Stimulated activated CD4-positive, alpha-beta T cell treated with anti-CD3 and anti-CD28 coated beads, Interleukin-2, amount 100 ng/mL, for 4 hours (primary cell): ENCODE results near the gene CERS6.

ENCODE experiments used
- DNase-seq: peaks from one replicate; pipeline ENCODE4 v3.0.0-alpha.2; 2020; ENCODE audit warnings: low read depth

CERS6 gene

GRCh38 chr2:168530982-168531622 lies 75.0 kb downstream of the CERS6 start:
- no peak for DNase-seq

GRCh38 chr2:168534926-168535325 lies 78.9 kb downstream of the CERS6 start:
- no peak for DNase-seq

GRCh38 chr2:168536925-168537466 lies 80.9 kb downstream of the CERS6 start:
- DNase-seq, result no peak

DNA sequence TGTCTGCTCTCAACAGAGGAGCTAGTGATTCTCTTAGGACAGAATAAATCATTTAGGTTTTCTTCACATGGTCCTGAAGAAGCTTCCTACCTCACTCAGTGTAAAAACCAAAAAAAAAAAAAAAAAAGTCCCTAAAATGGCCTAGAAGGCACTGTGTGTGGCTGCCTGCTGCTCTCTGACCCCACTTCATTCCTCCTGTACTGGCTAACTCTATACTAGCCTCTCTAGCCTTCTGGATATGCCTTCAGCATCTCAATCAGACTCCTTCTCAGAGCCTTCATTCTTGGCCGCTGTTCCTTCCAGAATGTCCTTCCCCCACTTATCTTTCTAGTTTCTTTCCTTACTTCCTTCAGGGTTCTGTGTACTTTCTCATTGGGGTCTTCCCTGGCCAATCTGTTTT lies 82.1 kb downstream of the CERS6 start:
- DNase-seq, result no peak

DNA sequence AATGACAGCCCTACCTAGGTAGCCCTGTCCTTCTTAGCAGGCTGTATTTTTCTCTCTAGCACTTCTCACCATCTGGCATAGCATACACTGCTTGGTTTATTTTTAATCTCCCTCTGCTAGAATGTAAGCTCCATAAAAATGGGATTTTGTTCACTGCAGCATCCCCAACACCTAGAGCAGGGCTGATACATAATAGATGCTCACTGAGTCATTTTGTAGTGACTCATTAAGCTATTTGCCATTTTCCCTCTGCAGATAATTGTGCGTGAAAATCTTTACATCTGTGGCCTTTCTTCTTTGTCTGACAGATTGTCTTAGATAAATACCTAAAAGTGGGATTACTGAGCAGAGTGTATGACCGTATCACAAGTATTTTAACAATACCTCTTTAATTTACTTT lies 82.5 kb downstream of the CERS6 start:
- no peak for DNase-seq

- DNase-seq, result no peak
Observed at GRCh38 chr2:168539945-168540344, 83.9 kb downstream of the CERS6 start.

DNA sequence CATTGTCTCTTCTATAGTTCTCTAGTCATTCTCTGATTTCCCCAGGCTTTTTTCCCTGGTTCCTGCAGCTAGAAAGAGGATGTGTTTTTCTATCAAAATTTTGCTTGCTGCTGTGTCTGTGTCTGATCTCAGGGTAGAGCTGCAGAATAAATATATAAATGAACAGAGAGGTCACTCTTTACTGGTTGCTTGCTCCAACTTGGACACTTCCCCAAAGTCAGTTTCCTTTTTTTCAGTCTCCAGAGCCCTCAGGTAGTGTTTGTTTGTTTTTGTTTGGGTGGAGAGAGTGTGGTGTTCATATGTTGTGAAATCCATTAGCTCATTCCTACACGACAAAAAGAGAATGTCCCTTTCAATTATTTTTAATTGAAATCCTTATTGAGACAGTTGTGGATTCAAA lies 85.8 kb downstream of the CERS6 start:
- no peak for DNase-seq

GRCh38 chr2:168543037-168543436 lies 87.0 kb downstream of the CERS6 start:
- no peak for DNase-seq

DNA sequence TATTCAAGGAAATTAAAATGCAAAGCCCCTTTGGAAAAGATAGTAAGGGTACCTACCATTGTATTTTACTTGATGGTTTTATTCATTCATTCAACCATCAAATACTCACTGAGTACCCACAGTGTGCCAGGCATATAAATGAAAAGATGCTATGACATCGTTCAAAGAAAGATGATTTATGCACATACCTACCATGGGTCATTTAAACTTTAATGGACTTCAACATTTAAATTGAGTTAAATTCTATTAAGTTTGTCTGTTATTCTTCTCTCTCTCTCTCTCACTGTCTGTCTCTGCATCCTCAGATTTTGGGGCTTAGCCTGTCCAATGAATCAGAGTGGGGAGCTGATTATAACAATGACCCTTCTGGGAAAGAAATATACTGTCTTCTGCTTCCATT lies 87.9 kb downstream of the CERS6 start:
- DNase-seq, result no peak

- DNase-seq, result no peak
Observed at GRCh38 chr2:168545439-168546082, 89.5 kb downstream of the CERS6 start.

DNA sequence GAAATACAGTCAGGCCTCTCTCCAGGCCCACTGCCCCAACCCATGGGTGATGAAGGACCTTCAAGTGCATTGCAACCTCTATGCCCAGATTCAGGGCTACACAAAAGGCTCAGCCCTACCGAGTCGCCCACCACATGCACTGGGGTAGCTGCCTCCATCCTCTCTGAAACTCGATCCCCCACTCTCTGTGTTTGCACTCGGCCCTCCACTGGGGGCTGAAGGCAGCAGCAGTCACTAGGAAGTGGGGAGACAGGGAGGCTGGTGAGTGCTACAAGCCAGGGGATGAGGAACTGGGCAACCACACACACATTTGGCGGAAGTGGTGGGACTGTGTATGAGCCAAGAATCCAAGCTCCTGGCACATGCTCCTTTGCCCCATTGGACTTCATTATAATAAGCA lies 94.6 kb downstream of the CERS6 start:
- no peak for DNase-seq

GRCh38 chr2:168552450-168552856 lies 96.4 kb downstream of the CERS6 start:
- no peak for DNase-seq

GRCh38 chr2:168555283-168555682 lies 99.2 kb downstream of the CERS6 start:
- DNase-seq, result no peak

- no peak for DNase-seq
Observed at GRCh38 chr2:168559187-168559586, 103.1 kb downstream of the CERS6 start.

DNA sequence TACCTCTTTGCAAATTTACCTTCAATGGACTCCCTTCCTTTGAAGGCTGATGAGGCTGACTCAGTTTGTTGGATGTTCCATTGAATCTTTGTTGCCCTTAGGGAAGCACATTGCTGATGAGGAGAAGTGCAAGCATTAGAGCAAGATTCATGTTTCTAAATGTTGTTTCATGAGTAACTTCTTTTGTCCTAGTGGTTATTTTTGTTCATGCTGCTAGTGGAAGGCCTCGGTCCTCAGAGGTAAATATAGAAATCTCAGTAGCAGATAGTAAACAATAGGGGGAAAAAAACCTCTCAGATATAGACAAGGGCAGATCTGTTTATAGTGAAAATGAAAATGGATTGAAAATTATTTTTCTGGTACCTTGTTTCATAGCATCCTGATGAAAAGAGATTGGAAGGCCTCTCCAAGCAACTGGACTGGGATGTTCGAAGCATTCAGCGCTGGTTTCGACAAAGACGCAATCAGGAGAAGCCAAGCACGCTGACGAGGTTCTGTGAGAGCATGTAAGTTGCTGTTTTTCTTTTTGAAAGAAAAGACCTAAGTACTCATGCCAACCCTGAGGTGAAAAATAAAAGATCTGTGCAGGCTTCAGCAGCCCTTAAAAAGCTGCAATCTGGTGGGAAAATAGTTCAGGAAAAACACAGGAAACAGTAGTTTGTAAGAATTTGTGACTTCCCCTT lies 104.9 kb downstream of the CERS6 start:
- DNase-seq, result no peak

GRCh38 chr2:168561991-168562390 lies 105.9 kb downstream of the CERS6 start:
- DNase-seq, result no peak

DNA sequence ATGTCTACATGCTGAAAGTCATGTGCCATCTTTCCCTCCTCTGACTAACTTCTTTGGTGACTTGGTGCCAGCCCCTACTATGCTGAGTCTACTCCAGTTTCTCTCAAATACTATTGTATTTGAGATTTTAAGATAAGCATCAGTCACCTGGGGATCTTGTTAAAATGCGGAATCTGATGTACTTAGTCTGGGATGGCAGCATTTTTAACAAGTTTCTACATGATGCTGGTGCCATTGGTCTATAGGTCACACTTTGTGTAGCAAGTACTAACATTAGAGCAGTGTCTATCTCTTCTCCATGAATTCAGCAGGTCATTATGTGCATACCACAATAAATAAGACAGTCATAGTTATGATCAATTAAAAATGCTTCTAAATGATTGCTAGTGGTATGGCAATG lies 106.9 kb downstream of the CERS6 start:
- DNase-seq, result no peak

- DNase-seq, result no peak
Observed at GRCh38 chr2:168564641-168565040, 108.6 kb downstream of the CERS6 start.

GRCh38 chr2:168565112-168565511 lies 109.0 kb downstream of the CERS6 start:
- no peak for DNase-seq

DNA sequence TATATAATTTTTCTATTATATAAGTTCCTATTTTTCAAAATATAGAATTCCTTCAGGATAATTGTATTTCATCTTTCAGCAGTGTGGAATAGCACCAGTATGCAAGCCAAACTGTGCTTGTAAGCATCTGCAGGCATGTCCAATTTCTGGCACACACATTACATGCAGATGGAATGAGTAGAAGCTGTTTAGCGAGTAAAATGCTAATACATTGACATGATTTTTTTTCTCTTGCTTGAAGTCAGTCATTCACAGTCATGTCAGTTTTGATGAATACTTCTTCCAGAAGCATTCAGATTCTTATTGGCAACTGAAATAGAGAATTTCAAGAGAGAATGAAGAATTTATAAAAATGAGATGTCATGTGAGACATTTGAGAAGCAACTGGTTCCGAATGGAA lies 109.4 kb downstream of the CERS6 start:
- DNase-seq, result no peak

GRCh38 chr2:168566974-168567665 lies 111.0 kb downstream of the CERS6 start:
- no peak for DNase-seq

DNA sequence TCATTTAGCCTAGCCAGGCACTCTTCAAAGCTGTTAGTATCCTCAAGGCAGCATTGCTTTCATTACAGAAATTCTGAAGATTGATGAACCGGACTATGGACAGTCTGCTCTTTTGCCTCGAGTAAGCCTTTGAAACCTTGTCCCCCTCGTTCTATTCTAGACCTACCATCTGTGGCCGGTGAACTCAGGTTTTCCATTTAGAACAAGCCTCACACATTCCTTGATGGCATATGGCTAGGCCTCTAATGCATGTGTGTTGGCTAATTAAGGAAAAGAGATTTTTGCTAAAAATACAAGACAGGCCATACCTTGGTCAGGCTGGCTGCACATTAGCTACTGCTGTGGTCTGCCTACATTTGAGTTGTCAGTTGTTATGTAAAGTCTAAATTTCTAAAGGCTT lies 111.8 kb downstream of the CERS6 start:
- DNase-seq, result no peak
